Left lobe of liver (tissue), 2 donors: Measurements from ENCODE around the gene TMEM222. TPM values are rescaled to one million over a fixed set of nuclear protein-coding genes. Genes with fewer than 3 reads are reported as not detected.

Source experiments
- ATAC-seq: fragments of 200-7000 bp; cut with Tn5 transposase; one replicate; pipeline ENCODE4 v1.9.1; 2020; ENCODE audit warnings: mild to moderate bottlenecking, moderate library complexity
- DNase-seq: peaks from one replicate; pipeline ENCODE4 v3.0.0-alpha.2; 2020; ENCODE audit warnings: low spot score
- total RNA-seq: library from RNA; stranded (reverse); gene quantifications from one replicate; pipeline ENCODE4 v1.2.1, GENCODE V29; 2021
- donor health status: DM: no; HTN: no; CAD: no; lungs with moderate emphysema.
- donor health status: DM: no; HTN: yes; CAD: no.

Gene TMEM222
- total RNA-seq, 1 donor from 2014 or later: 19.9 TPM

DNA sequence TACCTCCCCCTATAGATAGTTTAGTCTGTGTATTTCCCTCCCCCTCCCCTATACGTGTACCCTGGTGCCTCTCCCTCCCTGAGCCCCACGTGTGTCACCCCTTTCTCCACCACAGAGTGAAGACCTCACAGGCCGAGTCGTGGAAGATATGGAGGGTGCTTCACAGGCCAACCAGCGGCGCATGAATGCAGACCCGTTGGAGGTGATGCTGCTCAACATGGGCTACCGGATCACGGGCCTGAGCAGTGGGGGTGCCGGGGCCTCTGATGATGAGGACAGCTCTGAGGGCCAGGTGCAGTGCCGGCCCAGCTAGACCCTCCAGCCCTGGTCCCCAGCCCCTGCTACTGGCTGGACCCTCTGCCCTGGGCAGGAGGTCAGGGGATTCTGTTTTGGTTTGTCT, 15.9 kb upstream of the TMEM222 start:
- DNase-seq: no peak
- no peak for ATAC-seq

DNA sequence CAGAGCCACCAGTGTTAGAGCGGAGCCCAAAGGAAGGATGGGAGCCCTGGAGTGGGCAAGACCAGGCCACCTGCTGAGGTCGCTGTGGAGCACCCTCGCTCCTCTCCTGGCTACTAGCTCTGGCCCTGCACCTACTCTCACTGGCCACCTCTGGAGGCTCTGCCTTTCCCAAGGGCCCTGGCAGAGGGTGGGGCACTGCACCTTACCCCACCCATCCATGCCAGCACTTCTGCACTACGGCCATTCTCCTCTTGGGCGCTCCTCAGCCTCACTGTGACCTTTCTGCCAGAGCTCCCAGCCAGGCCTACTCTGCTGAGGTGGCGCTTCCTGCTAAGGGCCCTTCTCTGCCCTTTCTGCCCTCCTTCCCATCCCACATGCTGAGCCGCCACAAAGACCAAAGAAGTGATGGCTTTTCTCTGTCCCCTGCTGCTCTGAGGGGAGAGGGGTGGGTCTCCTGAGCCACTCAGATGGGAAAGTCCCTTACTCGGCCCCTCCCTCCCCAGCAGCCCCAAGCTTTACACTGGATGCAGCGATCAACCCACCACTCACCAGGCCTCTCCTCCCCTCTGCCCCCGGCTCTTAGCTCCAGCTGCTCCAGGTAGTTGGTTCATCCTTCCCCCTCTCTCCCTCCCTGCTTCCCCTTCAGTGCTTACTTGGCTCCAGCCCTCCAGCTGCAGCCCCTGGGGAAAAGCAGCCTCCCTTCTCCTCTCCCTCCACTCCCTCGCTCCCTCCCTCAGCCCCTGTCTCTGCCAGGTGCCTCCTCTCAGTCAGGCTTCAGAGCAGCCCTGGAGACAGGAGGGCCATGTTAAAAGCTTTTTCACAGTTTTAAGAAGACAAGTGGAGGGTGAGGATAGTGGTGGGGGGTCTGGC, 14.8 kb upstream of the TMEM222 start:
- no peak for ATAC-seq
- DNase-seq: no peak

DNA sequence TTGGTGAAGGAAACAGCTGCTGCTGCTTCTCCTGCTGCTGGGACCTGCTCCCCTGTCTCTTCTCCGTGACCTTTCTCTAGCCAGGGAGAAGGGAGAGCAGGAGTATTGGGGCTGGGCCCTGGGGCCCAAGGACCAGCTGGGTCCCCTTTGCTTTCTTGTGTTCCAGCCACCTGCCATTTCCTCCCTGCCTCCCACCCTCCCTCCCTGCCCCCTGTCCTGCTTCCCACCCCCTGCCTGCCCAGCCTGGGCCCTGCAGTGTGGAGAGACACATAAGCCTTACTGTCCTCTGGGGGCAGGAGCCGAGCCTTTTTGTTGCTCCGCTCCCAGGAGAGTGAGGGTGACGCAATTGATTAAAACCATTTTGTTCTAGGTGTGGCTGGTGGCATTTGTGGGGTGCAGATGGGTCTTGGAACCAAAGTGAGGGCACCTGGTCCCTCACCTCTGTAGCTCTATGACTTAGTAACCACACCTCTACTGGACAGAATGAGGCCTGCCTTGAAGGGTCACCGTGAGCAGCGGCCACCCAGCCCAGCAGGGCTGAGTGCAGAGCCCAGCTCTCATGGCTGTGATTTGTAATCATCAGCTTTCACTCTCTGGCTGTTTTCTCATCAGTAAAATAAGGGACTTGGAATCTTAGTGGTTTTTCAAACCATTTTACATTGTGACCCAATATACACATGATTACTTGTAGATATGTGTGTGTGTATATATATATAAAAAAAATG, 13.9 kb upstream of the TMEM222 start:
- ATAC-seq (no peak), DNase-seq (no peak)

DNA sequence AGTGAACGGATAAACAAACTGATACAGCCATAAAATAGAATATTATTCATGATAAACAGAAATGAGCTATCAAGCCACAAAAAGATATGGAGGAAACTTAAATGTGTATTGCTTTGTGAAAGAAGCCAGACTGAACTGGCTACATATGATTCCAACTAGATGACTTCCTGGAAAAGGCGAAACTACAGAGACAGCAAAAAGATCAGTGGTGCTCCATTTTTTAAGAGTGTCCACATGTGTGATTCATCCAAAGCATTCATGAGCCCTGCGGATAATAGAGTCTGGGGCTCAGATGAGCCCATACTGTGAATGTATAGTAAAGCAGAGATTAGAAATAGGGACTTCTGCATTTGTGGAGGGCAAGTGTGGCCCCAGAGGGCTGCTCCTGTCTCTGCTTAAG, 7.8 kb upstream of the TMEM222 start:
- no peak for DNase-seq
- ATAC-seq: no peak

DNA sequence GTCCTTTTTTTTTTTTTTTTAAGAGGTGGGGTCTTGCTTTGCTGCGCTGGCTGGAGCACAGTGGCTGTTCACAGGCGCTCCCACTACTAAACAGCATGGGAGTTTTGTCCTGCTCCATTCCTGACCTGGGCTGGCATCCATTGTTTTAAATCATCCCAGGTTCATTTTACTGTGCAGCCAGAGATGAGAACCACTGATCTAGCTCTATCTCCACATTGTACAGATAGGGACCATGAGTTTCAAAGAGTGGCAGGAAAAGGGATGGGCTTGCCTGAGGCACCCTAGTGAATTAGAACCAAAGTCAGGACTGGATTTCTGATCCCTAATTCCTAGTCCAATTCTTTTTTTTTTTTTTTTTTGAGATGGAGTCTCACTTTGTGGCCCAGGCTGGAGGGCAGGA, 7.2 kb upstream of the TMEM222 start:
- ATAC-seq (no peak), DNase-seq (no peak)

DNA sequence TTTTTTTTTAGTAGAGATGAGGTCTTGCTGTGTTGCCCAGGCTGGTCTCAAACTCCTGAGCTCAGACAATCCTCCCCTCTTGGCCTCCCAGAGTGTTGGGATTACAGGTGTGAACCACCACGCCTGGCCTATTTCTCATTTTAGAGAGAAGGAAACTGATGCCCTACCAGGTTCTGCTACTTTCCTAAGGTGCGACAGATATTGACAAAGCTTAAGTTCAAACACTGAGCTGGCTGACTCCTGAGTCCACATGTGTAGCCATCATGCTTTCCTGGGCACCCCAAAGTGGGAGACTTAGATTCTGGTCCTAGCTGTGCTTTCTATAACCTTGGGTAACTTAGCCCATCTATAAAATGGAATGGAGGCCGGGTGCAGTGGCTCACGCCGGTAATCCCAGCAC, 5.1 kb upstream of the TMEM222 start:
- DNase-seq (no peak), ATAC-seq (no peak)

DNA sequence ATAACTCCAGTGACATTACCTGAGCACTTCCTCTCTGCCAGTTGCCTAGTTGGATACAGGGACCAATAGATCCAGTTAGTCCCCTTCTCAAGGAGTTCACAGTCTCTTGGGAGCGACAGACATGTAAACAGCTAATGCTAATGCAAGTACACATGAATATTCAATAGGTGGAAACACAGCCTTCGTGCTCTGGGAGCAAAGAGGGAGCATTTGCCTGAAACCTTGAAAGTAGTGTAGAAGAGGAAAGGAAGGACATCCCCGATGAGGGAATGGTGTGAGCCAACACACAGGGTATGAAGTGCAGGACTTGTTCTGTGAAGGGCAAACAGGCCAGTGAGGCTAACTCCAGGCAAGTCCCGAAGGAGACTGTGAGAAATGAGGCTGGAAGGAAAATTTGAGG, 3.8 kb upstream of the TMEM222 start:
- no peak for DNase-seq
- no peak for ATAC-seq

DNA sequence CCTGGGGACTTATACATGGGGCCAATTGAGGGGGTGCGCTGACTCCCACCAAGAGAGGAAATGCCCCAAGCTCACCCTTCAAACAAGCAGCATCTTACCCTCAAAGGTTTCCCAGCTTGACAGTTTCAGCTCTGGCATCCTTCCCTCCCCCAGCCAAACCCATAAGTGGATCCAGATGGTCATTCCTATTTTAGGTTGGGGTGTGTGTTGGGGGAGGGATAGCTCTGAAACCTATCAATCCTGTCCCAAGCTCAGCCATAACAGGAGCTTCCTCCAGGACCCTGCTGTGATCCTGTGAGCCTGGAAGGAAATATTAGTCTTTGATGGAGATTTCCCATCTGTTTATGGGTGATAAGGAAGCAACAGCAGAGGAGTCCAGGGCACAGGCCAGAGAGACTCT, 3.4 kb upstream of the TMEM222 start:
- DNase-seq (no peak), ATAC-seq (no peak)

DNA sequence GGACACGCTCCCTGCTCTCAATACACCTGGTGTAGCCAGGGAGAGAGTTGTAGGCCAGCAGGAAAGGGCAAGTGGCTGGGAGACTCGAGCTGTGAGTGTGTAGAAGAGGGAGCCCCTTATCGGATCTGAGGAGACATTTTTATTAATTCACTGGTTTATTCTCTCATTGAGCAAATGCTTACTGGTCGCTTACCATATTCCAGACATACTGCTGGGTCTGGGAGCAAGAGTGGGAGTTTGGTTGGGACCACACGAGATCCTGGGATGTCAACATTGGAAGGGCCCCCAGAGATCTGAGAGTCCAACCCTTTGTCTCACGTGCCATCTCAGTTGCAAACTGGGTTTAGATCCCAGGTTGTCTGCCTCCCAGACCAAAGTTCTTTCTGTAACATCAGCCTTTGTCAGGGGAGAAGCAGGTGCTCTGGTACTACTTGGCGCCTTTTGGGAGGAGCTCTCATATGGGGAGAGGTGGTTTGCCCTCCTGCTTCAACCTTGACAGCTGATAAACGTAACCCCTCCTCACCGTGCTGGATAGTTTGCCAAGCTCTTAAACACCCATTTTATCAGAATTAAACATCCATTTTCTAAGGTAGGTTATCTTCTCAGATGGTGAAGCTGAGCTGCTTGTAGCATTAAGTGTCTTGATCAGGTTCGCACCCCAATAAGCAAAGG, 742 bp downstream of the TMEM222 start:
- DNase-seq: no peak
- ATAC-seq: no peak

DNA sequence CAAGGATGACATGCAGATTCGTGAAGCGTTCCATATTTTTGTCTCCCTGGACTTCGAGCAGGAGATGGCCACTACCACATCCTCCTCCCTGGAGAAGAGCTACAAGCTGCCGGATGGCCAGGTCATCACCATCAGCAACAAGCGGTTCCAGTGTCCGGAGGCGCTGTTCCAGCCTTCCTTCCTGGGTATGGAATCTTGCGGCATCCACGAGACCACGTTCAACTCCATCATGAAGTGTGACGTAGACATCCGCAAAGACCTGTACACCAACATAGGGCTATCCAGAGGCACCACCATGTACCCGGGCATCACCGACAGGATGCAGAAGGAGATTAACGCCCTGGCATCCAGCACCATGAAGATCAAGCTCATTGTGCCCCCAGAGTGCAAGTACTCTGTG, 3.3 kb downstream of the TMEM222 start:
- DNase-seq (no peak), ATAC-seq (no peak)

DNA sequence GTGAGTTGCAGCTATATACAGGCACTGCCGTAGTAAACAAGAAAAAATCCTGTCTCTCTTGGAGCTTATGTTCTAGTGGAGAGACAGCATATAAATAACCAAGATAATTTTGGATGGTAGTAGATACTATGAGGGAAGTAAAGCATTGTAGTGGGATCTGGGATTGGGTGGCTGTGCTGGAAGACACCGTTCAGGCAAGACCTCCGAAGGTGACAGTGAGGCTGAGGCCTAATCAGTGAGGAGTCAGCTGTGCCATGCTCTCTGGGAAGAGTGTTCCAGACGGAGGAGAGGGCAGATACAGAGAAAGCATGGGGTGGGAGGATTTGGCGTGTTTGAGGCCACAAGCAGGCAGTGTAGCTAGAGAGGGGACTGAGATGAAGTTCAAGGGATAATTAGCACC, 6.0 kb downstream of the TMEM222 start:
- DNase-seq (no peak), ATAC-seq (no peak)

DNA sequence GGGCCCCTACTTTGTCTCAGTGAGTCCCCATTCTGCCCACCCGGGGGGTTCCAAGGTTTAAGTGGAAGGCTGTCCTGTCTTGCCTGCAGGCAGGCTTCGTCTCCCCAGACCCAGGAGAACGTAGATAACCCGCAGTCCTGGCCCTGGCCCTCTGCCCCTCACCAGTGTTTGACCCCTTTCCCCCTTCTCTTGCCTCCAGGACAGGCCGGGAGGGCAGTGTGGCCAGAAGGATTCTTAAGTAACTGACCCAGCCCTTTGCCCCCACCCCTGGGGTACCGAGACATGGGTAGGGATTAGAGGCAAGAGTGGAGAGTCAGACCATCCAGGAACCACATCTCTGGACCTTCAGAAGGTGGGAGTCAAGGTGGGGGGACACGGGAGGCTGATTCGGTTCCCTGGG, 8.8 kb downstream of the TMEM222 start:
- DNase-seq (no peak), ATAC-seq (no peak)

DNA sequence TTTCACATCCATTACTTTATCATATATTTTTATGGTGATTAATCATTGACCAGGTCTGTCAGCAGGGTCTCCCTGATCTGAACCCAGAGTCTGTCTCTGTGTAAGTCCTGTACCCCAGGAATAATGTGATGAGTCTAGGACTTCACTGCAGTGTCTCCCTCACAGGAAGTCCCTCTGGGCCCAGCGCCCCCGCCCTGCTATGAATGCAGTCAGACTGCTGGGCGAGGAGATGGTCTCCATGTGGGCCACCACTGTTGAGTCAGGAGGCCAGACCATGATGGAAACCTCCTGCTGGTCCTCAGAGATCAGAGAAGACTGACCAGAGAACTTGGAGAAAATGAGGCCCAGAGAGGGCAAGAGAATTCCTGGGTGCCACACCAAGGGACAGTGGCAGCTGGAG, 9.5 kb downstream of the TMEM222 start:
- no peak for ATAC-seq
- no peak for DNase-seq

DNA sequence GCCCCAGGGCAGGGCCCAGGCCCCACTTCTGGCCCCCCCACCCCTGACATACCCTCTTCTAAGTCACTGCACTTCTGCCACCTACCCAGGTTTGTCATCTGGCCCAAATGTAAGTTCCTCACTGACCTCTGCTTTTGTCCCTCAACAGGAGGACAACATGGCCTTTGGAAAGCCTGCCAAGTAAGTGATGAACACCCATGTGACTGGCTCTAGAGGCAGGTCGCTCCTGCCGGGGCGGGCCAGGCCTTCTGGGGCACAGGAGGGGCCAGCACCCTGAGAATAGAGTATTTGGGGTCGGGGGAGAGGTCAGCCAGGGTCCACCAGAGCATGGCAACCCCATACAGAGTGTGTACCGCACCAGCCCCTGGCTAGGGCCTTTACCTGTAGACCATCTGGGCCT, 10.0 kb downstream of the TMEM222 start:
- peak; percentile 29 for ATAC-seq
- DNase-seq: no peak

DNA sequence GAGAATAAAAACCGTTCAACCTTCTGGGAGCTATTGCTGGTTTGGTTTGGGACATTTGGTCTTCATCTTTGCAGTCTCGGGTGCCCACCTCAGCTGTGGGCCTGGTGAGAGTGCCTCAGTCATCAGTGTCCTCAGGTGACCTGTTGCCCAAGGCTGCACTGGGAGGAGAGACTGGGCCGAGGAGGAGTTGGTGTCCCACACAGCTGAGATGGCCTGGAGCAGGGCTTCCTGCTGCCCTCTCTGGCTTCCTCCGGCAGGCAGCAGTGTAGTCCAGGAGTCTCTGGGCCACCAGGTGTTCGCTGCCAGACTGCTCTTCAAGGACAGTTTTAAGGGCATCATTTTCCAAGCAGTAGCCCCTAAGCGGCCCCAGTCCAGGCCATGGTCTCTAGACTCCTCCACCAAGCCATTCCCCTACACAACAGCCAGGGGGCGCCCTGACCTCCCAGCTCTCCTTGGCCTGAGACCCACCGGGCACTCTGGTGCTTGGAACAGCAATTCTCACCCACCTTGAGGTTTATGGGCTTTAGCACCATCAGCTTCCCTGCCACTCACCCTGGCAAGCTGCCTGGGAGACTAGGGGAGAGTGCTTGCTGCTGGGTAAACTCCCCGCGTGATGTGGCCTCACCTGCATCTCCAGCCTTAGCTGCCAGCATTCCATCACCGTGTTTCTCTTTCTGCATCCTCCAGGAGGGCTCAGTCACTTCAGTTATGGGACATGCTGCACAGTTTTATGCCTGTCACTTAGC, 10.7 kb downstream of the TMEM222 start:
- peak; percentile 74 for ATAC-seq
- DNase-seq: no peak

DNA sequence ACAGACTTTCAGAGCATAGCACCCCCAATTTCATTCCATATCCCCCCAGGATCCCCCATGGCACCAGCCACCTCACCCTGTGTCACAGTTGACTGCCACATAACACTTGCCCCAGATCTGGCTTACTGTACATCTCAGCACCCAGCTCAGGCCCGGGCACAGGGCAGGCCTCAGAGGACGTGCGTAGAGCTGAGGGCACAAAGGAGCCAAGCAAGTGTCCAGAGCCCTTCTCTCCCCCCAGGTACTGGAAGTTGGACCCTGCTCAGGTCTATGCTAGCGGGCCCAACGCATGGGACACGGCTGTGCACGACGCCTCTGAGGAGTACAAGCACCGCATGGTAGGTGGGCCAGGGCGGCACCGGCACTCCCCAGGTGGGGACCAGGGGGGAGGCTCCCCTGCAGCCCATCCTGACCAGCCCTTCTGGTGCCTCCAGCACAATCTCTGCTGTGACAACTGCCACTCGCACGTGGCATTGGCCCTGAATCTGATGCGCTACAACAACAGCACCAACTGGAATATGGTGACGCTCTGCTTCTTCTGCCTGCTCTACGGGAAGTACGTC, 11.8 kb downstream of the TMEM222 start:
- ATAC-seq: no peak
- DNase-seq: no peak

DNA sequence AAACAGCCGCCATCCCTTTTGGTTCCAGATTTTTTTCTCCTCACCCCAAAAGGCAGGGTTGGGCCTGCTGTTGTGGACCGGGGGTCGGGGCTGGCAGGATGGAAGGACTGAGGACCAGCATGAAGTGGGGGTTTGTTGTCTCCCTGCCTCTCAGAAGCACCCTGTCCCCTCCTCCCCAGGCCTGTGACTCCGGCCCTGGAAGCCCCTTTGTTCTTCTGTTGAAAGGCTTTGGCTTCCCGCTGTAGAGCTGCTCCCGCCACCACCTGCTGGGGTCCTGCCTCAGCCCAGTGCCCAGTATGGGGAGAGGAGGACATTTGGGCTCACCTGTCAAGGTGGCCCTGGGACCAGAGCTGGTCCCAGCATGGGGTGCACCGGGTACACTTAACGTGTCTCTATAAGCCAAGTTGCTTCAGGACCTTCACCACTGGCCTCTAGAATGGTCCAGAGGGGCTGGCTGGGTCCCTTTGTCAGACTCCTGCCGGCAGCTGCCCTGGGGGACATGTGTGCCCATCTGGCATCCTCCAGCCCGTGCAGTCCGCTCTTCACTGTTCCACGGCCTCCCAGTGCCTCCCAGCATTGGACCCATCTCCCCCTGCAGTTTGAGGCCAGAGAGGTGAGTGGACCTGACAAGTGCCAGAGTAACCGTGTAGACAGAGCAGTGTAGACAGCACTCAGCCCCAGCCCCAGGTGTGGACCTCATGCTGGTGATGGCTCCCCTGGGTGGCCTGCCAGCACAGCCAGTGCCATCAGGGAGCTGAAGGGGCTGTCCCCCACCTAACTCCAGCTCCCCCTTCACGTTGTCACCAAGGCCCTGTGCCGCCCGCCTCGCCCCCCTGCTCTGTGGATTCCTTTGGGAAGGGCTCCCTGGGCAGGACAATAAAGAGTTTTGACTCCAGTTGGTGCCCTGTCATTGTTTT, 13.8 kb downstream of the TMEM222 start:
- ATAC-seq (no peak), DNase-seq (no peak)

DNA sequence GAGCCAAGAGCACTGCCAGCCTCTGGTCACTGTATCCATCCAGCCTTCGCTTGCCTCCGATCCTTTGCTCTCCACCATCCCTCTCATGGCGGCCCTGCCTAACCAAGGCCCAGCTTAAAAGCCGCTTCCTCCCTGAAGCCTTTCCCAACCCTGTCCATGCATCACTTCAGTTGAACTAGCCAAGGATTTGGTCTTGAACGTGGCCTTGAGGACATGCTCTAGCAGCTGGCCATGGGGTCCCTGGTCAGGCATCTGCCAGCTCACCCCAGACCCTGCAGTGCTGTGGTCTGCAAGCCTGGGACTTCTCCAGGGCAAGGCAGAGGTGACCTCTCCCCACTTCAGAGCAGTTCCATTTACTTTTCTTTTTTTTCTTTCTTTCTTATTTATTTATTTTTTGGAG, 14.8 kb downstream of the TMEM222 start:
- no peak for ATAC-seq
- DNase-seq: no peak

DNA sequence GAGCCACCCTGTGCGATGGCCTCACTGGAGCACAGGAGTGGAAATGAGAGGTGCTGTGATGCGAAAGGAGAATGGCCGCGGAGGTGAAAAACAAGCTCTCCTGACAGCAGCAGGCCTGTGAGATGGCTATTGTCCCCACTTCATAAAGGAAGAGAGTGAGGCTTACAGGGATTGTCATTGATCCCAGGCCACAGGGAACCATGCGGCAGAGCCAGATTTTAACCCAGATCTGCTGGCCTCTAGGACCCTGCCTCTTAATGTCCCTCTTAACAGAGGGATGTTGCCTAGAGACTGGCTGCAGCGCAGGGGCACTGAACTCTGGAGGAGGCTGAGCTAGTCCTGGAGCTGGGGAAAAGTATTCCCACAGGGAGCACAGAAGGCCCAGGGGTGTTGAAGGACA, 16.8 kb downstream of the TMEM222 start:
- ATAC-seq: no peak
- DNase-seq: no peak

DNA sequence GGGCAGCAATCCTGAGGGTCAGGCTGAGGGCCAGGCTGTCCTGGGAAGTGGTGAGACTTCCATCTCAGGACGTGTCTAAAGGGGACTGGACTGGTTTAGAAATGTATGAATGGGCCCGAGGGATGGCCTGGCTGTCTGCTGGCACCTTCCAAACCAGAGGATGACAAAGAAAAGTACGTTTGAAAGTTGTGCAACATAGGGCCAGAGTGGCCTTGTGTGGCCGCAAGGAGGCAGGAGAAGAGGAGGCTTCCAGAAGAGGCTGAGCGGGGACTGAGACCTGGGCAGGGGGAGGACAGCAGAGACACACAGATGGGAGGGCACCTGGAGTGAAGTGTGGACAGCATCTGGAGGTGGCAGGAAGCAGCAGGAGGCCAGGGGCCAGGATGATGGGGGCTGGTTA, 17.2 kb downstream of the TMEM222 start:
- ATAC-seq: no peak
- DNase-seq: no peak
